AG04450 (cell line): Measurements from ENCODE around the gene TRIO. TPM values are rescaled to one million over a fixed set of nuclear protein-coding genes. Genes with fewer than 3 reads are reported as not detected.
A peak's percentile ranks its signal among the peaks of the same experiment; 100 is the strongest.
"Not testable (repeated sequence)": the region's sequence is repeated elsewhere in the genome, so short reads cannot be mapped to it uniquely, and the experiment has no call there.

ENCODE experiments used
- CTCF ChIA-PET: fragments of 300-600, 350-600 bp; formaldehyde crosslinking; extraction: SDS; loops from one replicate; lab custom pipeline; 2022; ENCODE audit warnings: antibody characterized with exemption, inconsistent platforms; lab: Charles Lee
- POLR2A ChIA-PET: fragments of 350-600 bp; formaldehyde crosslinking; extraction: SDS; loops from one replicate; lab custom pipeline; 2021; ENCODE audit warnings: antibody characterized with exemption, inconsistent platforms; lab: Yijun Ruan, JAX
- DNase-seq: peaks from one replicate; pipeline ENCODE4 v3.0.0-alpha.2; 2011; ENCODE audit warnings: low read depth, low spot score
- H3K27ac ChIP-seq: one replicate; pipeline ENCODE4 v1.5.1; 2012; ENCODE audit warnings: low read depth, low read length, control low read depth
- H3K27me3 ChIP-seq: one replicate; pipeline ENCODE4 v1.6.0; 2012; ENCODE audit warnings: low read length; ENCODE audit not compliant: control insufficient read depth, insufficient read depth
- H3K4me3 ChIP-seq: 2 replicates; pipeline ENCODE4 v1.5.1; 2011; ENCODE audit warnings: mild to moderate bottlenecking, low read depth, low read length, control low read depth
- H3K9me3 ChIP-seq: 2 replicates; pipeline ENCODE4 v1.5.1; 2012; ENCODE audit warnings: low read length; ENCODE audit not compliant: control insufficient read depth, insufficient read depth
- CTCF ChIP-seq: IDR thresholded peaks from 2 replicates; pipeline ENCODE4 v1.5.1; 2011; ENCODE audit warnings: low read depth, low read length, control low read depth, inconsistent platforms
- polyA plus RNA-seq: library from polyadenylated mRNA; depleted of rRNA; stranded (reverse); fragments of >200 nt; gene quantifications from 2 replicates; pipeline ENCODE4 v1.2.3, GENCODE V29; 2011

TRIO gene
- polyA plus RNA-seq, 1 experiment, result 268 TPM

GRCh38 chr5:14206028-14206725, 63.0 kb downstream of the TRIO start:
- Histone ChIP-seq H3K27ac (peak overlapping the region; percentile 74), H3K27me3 (no peaks in the 10 kb centered on the region), H3K9me3 (peaks cover 3% of the 10 kb centered on the region; the same call in 1 of the 2 replicates), H3K4me3 (no peak overlapping the region)
- ChIA-PET POLR2A (no interaction called here), CTCF (no interaction called here)
- no peak for DNase-seq
- no peak for TF ChIP-seq CTCF

- CTCF ChIA-PET, H3K27me3 ChIP-seq, H3K9me3 ChIP-seq, DNase-seq: not testable (repeated sequence)
- H3K27ac ChIP-seq, result peak overlapping the region; percentile 77
- H3K4me3 ChIP-seq, result peak overlapping the region; percentile 36
- POLR2A ChIA-PET, result interaction anchor here (1.8 kb wide), 1 partner anchor 17 kb away, joined by 15 read pairs; no protein-coding TSS in a partner anchor
Observed at GRCh38 chr5:14207428-14207827, 64.3 kb downstream of the TRIO start.

GRCh38 chr5:14208071-14209021, 65.2 kb downstream of the TRIO start:
- ChIA-PET CTCF (interaction anchor here (1.0 kb wide), 1 partner anchor 62 kb away, joined by 4 read pairs; no protein-coding TSS in a partner anchor), POLR2A (interaction anchor here (0.7 to 1.8 kb wide), 6 partner anchors 18 to 63 kb away, joined by 3 to 15 read pairs (median 5); no protein-coding TSS in a partner anchor)
- peak overlapping the region; percentile 93 for H3K27ac ChIP-seq
- no peaks in the 10 kb centered on the region for H3K27me3 ChIP-seq
- peak; percentile 80 for DNase-seq
- TF ChIP-seq CTCF, result no peak
- peaks cover 3% of the 10 kb centered on the region; the same call in 1 of the 2 replicates for H3K9me3 ChIP-seq
- H3K4me3 ChIP-seq, result peak overlapping the region; percentile 8

GRCh38 chr5:14209222-14209822, 66.2 kb downstream of the TRIO start:
- H3K4me3 ChIP-seq, result no peak overlapping the region
- no peak for TF ChIP-seq CTCF
- peaks cover 3% of the 10 kb centered on the region; the same call in 1 of the 2 replicates for H3K9me3 ChIP-seq
- peak overlapping the region; percentile 93 for H3K27ac ChIP-seq
- ChIA-PET CTCF (interaction anchor here (0.7 to 1.2 kb wide), 3 partner anchors 50 to 68 kb away, joined by 3 to 4 read pairs (median 3); no protein-coding TSS in a partner anchor), POLR2A (interaction anchor here (0.6 to 1.8 kb wide), 5 partner anchors 19 to 64 kb away, joined by 3 to 15 read pairs (median 5); no protein-coding TSS in a partner anchor)
- DNase-seq, result no peak
- no peaks in the 10 kb centered on the region for H3K27me3 ChIP-seq

GRCh38 chr5:14209836-14210235, 66.7 kb downstream of the TRIO start:
- Histone ChIP-seq H3K9me3 (peaks cover 3% of the 10 kb centered on the region; the same call in 1 of the 2 replicates), H3K4me3 (no peak overlapping the region), H3K27me3 (no peaks in the 10 kb centered on the region), H3K27ac (peak overlapping the region; percentile 93)
- no peak for DNase-seq
- no peak for TF ChIP-seq CTCF
- ChIA-PET CTCF (interaction anchor here (0.7 to 1.2 kb wide), 3 partner anchors 51 to 68 kb away, joined by 3 to 4 read pairs (median 3); no protein-coding TSS in a partner anchor), POLR2A (interaction anchor here (0.6 to 1.4 kb wide), 2 partner anchors 36 to 53 kb away, joined by 3 to 5 read pairs; no protein-coding TSS in a partner anchor)
